Ammon's horn (tissue), 1 donor: Measurements from ENCODE around the gene CPD.
"Not testable (repeated sequence)": the region's sequence is repeated elsewhere in the genome, so short reads cannot be mapped to it uniquely, and the experiment has no call there.

Experiments used
- DNase-seq: peaks from one replicate; pipeline ENCODE4 v3.0.0-alpha.2; 2016; ENCODE audit warnings: low spot score

Gene CPD

GRCh38 chr17:30388321-30389179 lies 9.8 kb downstream of the CPD start:
- DNase-seq = no peak

- DNase-seq = no peak
These were observed 11.1 kb downstream of the CPD start for GRCh38 chr17:30389756-30390300.

- DNase-seq = no peak
These were observed 12.8 kb downstream of the CPD start for GRCh38 chr17:30391534-30391933.

GRCh38 chr17:30393491-30393890 lies 14.8 kb downstream of the CPD start:
- DNase-seq = no peak

GRCh38 chr17:30393911-30394867 lies 15.5 kb downstream of the CPD start:
- DNase-seq = no peak

- no peak for DNase-seq
These were observed 16.8 kb downstream of the CPD start for GRCh38 chr17:30395398-30396022.

GRCh38 chr17:30396129-30396528 lies 17.4 kb downstream of the CPD start:
- no peak for DNase-seq

- DNase-seq = no peak
These were observed 17.9 kb downstream of the CPD start for GRCh38 chr17:30396612-30397011.

GRCh38 chr17:30398328-30399041 lies 19.8 kb downstream of the CPD start:
- DNase-seq = no peak

GRCh38 chr17:30401097-30401496 lies 22.4 kb downstream of the CPD start:
- DNase-seq = no peak

GRCh38 chr17:30405161-30405560 lies 26.4 kb downstream of the CPD start:
- no peak for DNase-seq

GRCh38 chr17:30410627-30411026 lies 31.9 kb downstream of the CPD start:
- not testable (repeated sequence) for DNase-seq

GRCh38 chr17:30412008-30412496 lies 33.3 kb downstream of the CPD start:
- DNase-seq = not testable (repeated sequence)

GRCh38 chr17:30413109-30413508 lies 34.4 kb downstream of the CPD start:
- no peak for DNase-seq

- DNase-seq = no peak
These were observed 35.8 kb downstream of the CPD start for GRCh38 chr17:30414486-30414885.

- DNase-seq = no peak
These were observed 36.8 kb downstream of the CPD start for GRCh38 chr17:30415491-30415890.

- DNase-seq = not testable (repeated sequence)
These were observed 39.3 kb downstream of the CPD start for GRCh38 chr17:30418070-30418469.

- no peak for DNase-seq
These were observed 42.9 kb downstream of the CPD start for GRCh38 chr17:30421592-30421991.

- no peak for DNase-seq
These were observed 43.4 kb downstream of the CPD start for GRCh38 chr17:30422171-30422570.

GRCh38 chr17:30424471-30424870 lies 45.7 kb downstream of the CPD start:
- DNase-seq = no peak

GRCh38 chr17:30426292-30426691 lies 47.6 kb downstream of the CPD start:
- DNase-seq = no peak
